ENCODE measurements around the gene POPDC3. TPM values are rescaled to one million over a fixed set of nuclear protein-coding genes. Genes with fewer than 3 reads are reported as not detected.

Gene POPDC3
- total RNA-seq, 1 experiment from 2014 or later, result 0.70 TPM

- Mint-ChIP-seq H3K36me3 (ENCODE audit: insufficient read depth, unreplicated experiment) (no peaks in the 10 kb centered on the region), H3K4me3 (ENCODE audit: unreplicated experiment) (no peak overlapping the region), H3K9me3 (ENCODE audit: unreplicated experiment) (no peaks in the 10 kb centered on the region), H3K27me3 (ENCODE audit: insufficient read depth, unreplicated experiment) (no peaks in the 10 kb centered on the region), H3K27ac (ENCODE audit: unreplicated experiment) (no peak overlapping the region), H3K4me1 (ENCODE audit: low read depth, unreplicated experiment) (no peaks in the 10 kb centered on the region)
- TF ChIP-seq CTCF (IDR thresholded peaks at IDR 0.05; ENCODE audit: insufficient read depth in 1 of 2, low read depth in 1 of 2, low read length in 1 of 2, severe bottlenecking in 1 of 2, unreplicated experiment in 1 of 2), result no peak
- intact Hi-C loops (cut with micrococcal nuclease; ENCODE audit: unreplicated experiment), result no loop called here
- POLR2A ChIA-PET, result no interaction called here
- no peak overlapping the region for H3K4me3 ChIP-seq (ENCODE audit: low read depth, low read length)
- H3K36me3 ChIP-seq (ENCODE audit: control insufficient read depth, insufficient read depth, low read length), result no peaks in the 10 kb centered on the region
- no peak for DNase-seq
- BruUV-seq (replicated peaks), result no TSS peak
- no peaks in the 10 kb centered on the region for H3K27me3 ChIP-seq (replicated peaks; ENCODE audit: control insufficient read depth, insufficient read depth, low read length)
- H3K4me1 ChIP-seq, result no peaks in the 10 kb centered on the region
- CTCF ChIA-PET, result no interaction called here
- H3K9me3 ChIP-seq, result no peaks in the 10 kb centered on the region
Measured at GRCh38 chr6:105212587-105212986, 32.8 kb upstream of the POPDC3 start.

GRCh38 chr6:105211831-105212230 lies 32.0 kb upstream of the POPDC3 start:
- CTCF ChIA-PET, result no interaction called here
- H3K27ac Mint-ChIP-seq (ENCODE audit: unreplicated experiment), result no peak overlapping the region
- no peaks in the 10 kb centered on the region for H3K4me1 ChIP-seq
- no peak for TF ChIP-seq CTCF (IDR thresholded peaks at IDR 0.05; ENCODE audit: insufficient read depth in 1 of 2, low read depth in 1 of 2, low read length in 1 of 2, severe bottlenecking in 1 of 2, unreplicated experiment in 1 of 2)
- POLR2A ChIA-PET, result no interaction called here
- H3K36me3 ChIP-seq (ENCODE audit: control insufficient read depth, insufficient read depth, low read length), result no peaks in the 10 kb centered on the region
- DNase-seq, result no peak
- no peaks in the 10 kb centered on the region for H3K27me3 Mint-ChIP-seq (ENCODE audit: insufficient read depth, unreplicated experiment)
- H3K9me3 ChIP-seq, result no peaks in the 10 kb centered on the region
- H3K27me3 ChIP-seq (replicated peaks; ENCODE audit: control insufficient read depth, insufficient read depth, low read length), result no peaks in the 10 kb centered on the region
- no peak overlapping the region for H3K4me3 Mint-ChIP-seq (ENCODE audit: unreplicated experiment)
- BruUV-seq (replicated peaks), result no TSS peak
- no peak overlapping the region for H3K4me3 ChIP-seq (ENCODE audit: low read depth, low read length)
- intact Hi-C loops (cut with micrococcal nuclease; ENCODE audit: unreplicated experiment), result no loop called here
- H3K4me1 Mint-ChIP-seq (ENCODE audit: low read depth, unreplicated experiment), result no peaks in the 10 kb centered on the region
- H3K9me3 Mint-ChIP-seq (ENCODE audit: unreplicated experiment), result no peaks in the 10 kb centered on the region
- H3K36me3 Mint-ChIP-seq (ENCODE audit: insufficient read depth, unreplicated experiment), result no peaks in the 10 kb centered on the region

- Histone ChIP-seq H3K4me1 (no peaks in the 10 kb centered on the region), H3K27me3 (replicated peaks; ENCODE audit: control insufficient read depth, insufficient read depth, low read length) (no peaks in the 10 kb centered on the region; the same call in 1 of the 2 replicates), H3K36me3 (ENCODE audit: control insufficient read depth, insufficient read depth, low read length) (no peaks in the 10 kb centered on the region), H3K4me3 (ENCODE audit: low read depth, low read length) (no peak overlapping the region), H3K9me3 (no peaks in the 10 kb centered on the region)
- H3K4me1 Mint-ChIP-seq (ENCODE audit: low read depth, unreplicated experiment), result no peaks in the 10 kb centered on the region
- ChIA-PET POLR2A (no interaction called here), CTCF (no interaction called here)
- DNase-seq, result no peak
- BruUV-seq (replicated peaks), result no TSS peak
- no peak overlapping the region for H3K27ac Mint-ChIP-seq (ENCODE audit: unreplicated experiment)
- intact Hi-C loops (cut with micrococcal nuclease; ENCODE audit: unreplicated experiment), result no loop called here
- H3K36me3 Mint-ChIP-seq (ENCODE audit: insufficient read depth, unreplicated experiment), result no peaks in the 10 kb centered on the region
- TF ChIP-seq CTCF (IDR thresholded peaks at IDR 0.05; ENCODE audit: insufficient read depth in 1 of 2, low read depth in 1 of 2, low read length in 1 of 2, severe bottlenecking in 1 of 2, unreplicated experiment in 1 of 2), result no peak
- H3K9me3 Mint-ChIP-seq (ENCODE audit: unreplicated experiment), result no peaks in the 10 kb centered on the region
- no peaks in the 10 kb centered on the region for H3K27me3 Mint-ChIP-seq (ENCODE audit: insufficient read depth, unreplicated experiment)
- H3K4me3 Mint-ChIP-seq (ENCODE audit: unreplicated experiment), result no peak overlapping the region
Measured at GRCh38 chr6:105210932-105211531, 31.2 kb upstream of the POPDC3 start.

Measured in Caco-2 (cell line).